ENCODE data around the gene CATSPERE.

The CATSPERE gene

DNA sequence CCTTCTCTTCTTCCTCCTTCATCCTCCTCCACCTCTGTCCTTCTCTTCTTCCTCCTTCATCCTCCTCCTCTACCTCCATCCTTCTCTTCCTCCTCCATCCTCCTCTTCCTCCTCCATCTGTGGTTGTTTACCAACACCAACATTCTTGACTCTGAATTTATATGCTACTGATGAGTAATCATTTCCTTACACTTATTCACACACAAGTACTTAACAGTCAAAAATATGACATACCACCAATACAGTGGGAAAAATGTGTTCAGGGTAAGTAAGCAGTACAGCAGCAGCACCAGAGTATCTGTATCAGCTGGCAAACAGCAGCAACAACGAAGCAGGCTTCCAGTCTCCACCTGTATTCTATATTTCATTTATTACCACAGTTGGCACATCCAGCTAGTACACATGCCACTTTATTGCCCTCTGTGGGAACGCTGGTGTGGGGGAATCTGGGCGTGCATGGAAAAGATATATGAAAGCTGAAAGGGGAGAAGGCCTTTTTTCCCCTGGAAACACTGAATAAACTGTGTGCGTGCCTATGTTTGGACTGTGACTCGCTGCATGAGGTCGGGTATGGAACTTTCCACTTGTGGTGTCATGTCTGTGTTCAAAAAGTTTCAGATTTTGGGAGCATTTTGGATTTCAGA lies 25.4 kb upstream of the CATSPERE start:
- TF ChIP-seq CEBPB (IDR thresholded peaks at IDR 0.05) (no peak), YY1 (IDR thresholded peaks at IDR 0.05; ENCODE audit: low read depth) (no peak), TCF12 (IDR thresholded peaks at IDR 0.05; ENCODE audit: low read depth) (no peak), CREB1 (IDR thresholded peaks at IDR 0.05; ENCODE audit: low read depth) (no peak), EP300 (IDR thresholded peaks at IDR 0.05; ENCODE audit: borderline replicate concordance) (no peak), EGR1 (IDR thresholded peaks at IDR 0.05) (no peak), FOXM1 (IDR thresholded peaks at IDR 0.05; ENCODE audit: borderline replicate concordance, low read depth) (no peak), NFIC (IDR thresholded peaks at IDR 0.05) (no peak), TEAD4 (IDR thresholded peaks at IDR 0.05) (no peak), TAF1 (IDR thresholded peaks at IDR 0.05; ENCODE audit: low read depth) (no peak), RAD21 (IDR thresholded peaks at IDR 0.05; ENCODE audit: low read depth) (no peak), ZBTB7A (IDR thresholded peaks at IDR 0.05; ENCODE audit: low read depth) (no peak)
- TF ChIP-seq, protein P1, sequence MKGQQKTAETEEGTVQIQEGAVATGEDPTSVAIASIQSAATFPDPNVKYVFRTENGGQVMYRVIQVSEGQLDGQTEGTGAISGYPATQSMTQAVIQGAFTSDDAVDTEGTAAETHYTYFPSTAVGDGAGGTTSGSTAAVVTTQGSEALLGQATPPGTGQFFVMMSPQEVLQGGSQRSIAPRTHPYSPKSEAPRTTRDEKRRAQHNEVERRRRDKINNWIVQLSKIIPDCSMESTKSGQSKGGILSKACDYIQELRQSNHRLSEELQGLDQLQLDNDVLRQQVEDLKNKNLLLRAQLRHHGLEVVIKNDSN (IDR thresholded peaks at IDR 0.05): no peak
- TF ChIP-seq, protein P2, sequence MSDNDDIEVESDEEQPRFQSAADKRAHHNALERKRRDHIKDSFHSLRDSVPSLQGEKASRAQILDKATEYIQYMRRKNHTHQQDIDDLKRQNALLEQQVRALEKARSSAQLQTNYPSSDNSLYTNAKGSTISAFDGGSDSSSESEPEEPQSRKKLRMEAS (IDR thresholded peaks at IDR 0.05): no peak
- TF ChIP-seq, protein P3, sequence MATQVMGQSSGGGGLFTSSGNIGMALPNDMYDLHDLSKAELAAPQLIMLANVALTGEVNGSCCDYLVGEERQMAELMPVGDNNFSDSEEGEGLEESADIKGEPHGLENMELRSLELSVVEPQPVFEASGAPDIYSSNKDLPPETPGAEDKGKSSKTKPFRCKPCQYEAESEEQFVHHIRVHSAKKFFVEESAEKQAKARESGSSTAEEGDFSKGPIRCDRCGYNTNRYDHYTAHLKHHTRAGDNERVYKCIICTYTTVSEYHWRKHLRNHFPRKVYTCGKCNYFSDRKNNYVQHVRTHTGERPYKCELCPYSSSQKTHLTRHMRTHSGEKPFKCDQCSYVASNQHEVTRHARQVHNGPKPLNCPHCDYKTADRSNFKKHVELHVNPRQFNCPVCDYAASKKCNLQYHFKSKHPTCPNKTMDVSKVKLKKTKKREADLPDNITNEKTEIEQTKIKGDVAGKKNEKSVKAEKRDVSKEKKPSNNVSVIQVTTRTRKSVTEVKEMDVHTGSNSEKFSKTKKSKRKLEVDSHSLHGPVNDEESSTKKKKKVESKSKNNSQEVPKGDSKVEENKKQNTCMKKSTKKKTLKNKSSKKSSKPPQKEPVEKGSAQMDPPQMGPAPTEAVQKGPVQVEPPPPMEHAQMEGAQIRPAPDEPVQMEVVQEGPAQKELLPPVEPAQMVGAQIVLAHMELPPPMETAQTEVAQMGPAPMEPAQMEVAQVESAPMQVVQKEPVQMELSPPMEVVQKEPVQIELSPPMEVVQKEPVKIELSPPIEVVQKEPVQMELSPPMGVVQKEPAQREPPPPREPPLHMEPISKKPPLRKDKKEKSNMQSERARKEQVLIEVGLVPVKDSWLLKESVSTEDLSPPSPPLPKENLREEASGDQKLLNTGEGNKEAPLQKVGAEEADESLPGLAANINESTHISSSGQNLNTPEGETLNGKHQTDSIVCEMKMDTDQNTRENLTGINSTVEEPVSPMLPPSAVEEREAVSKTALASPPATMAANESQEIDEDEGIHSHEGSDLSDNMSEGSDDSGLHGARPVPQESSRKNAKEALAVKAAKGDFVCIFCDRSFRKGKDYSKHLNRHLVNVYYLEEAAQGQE (IDR thresholded peaks at IDR 0.05; ENCODE audit: low read depth): no peak

DNA sequence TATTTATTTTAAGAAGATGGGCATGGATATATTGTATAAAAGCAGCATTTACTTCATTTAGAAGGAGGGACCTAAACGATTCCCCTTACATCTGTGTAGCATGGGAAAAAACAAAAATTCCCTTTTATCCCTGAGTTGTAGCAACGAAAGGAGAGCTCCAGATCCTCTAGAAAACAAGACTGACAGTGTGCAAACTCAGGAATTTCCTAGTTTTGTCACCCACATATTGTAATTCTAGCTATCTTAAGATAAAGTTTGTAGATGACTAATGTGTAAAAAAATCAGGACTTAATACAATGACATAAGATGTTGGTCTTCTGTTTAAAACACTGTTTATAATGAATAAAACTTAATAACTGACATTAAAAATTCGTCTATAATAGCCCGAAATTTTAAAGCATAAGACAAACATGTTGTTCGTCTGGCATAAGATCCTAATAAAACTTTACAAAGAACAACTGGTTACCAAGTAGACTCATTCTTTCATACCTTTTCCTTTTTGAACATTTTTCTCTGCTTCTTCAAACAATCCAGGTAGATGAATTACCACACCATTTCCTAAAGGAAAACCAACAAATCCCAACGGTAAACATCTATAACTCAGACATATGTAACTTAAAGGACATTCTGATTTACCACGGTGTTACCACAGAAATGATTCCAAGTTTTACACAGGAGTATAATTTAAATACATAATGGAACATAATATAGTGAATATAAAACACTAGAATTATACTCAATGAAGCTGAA lies 24.6 kb upstream of the CATSPERE start:
- TF ChIP-seq, protein P3 (IDR thresholded peaks at IDR 0.05; ENCODE audit: low read depth): no peak
- TF ChIP-seq NFIC (IDR thresholded peaks at IDR 0.05): no peak
- no peak for TF ChIP-seq CEBPB (IDR thresholded peaks at IDR 0.05)
- no peak for TF ChIP-seq CREB1 (IDR thresholded peaks at IDR 0.05; ENCODE audit: low read depth)
- TF ChIP-seq EP300 (IDR thresholded peaks at IDR 0.05; ENCODE audit: borderline replicate concordance): no peak
- no peak for TF ChIP-seq ZBTB7A (IDR thresholded peaks at IDR 0.05; ENCODE audit: low read depth)
- no peak for TF ChIP-seq TEAD4 (IDR thresholded peaks at IDR 0.05)
- TF ChIP-seq TCF12 (IDR thresholded peaks at IDR 0.05; ENCODE audit: low read depth): no peak

DNA sequence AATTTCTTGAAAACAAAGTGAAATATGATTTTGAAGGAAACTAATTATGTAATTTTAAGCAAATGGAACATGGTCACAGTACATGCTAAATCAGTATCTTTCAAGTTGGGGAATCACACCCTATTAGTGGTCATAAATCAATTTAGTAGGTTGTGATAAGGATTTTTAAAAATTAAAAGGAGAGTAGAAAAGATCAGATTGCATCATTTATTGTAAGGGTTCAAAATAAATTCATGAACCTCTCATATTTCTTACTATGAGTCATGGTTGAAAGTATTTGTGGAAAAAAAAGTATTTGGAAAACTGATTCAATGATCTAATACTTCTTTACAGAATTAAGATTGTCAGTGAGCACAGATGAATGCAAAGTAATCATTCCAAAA lies 24.0 kb upstream of the CATSPERE start:
- TF ChIP-seq EGR1 (IDR thresholded peaks at IDR 0.05) (no peak), ZBTB7A (IDR thresholded peaks at IDR 0.05; ENCODE audit: low read depth) (no peak), TCF12 (IDR thresholded peaks at IDR 0.05; ENCODE audit: low read depth) (no peak), YY1 (IDR thresholded peaks at IDR 0.05; ENCODE audit: low read depth) (no peak), CEBPB (IDR thresholded peaks at IDR 0.05) (no peak), NFIC (IDR thresholded peaks at IDR 0.05) (no peak), CREB1 (IDR thresholded peaks at IDR 0.05; ENCODE audit: low read depth) (no peak), FOXM1 (IDR thresholded peaks at IDR 0.05; ENCODE audit: borderline replicate concordance, low read depth) (no peak)
- TF ChIP-seq, protein P1 (IDR thresholded peaks at IDR 0.05): no peak

DNA sequence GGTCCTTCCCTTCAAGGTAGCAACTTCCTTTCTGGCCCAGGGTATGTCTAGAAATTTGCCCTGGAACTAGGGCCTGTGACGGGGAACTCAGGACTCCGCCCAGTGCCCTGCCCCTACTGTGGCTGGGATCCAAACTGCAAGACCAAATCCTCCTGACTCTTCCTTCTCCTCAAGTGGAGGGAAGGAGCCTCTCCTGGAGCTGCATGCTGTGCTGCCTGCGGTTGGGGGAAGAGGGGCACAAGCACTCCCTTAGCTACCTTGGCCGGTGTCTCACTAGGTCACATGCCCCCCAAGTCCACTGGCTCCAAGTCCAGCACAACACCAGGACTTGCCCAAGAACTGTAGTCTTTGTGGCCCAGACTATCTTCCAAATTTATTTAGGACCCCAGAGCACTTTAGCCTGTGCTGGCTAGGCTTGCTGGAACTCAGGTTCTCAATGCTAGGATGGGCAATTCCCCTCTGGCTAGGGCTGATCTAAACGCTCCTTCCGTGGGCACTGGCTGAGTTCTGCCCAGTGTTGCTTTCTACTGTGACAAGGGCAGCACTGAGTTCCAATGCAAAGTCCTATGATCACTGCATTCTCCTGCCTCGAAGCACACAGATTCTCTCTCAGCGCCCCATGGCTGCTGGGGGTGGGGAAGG lies 21.6 kb upstream of the CATSPERE start:
- TF ChIP-seq FOXM1 (IDR thresholded peaks at IDR 0.05; ENCODE audit: borderline replicate concordance, low read depth): no peak
- no peak for TF ChIP-seq TAF1 (IDR thresholded peaks at IDR 0.05; ENCODE audit: low read depth)
- no peak for TF ChIP-seq ZBTB7A (IDR thresholded peaks at IDR 0.05; ENCODE audit: low read depth)
- TF ChIP-seq TCF12 (IDR thresholded peaks at IDR 0.05; ENCODE audit: low read depth): no peak
- TF ChIP-seq, protein P1 (IDR thresholded peaks at IDR 0.05): no peak
- TF ChIP-seq CREB1 (IDR thresholded peaks at IDR 0.05; ENCODE audit: low read depth): no peak
- no peak for TF ChIP-seq YY1 (IDR thresholded peaks at IDR 0.05; ENCODE audit: low read depth)
- no peak for TF ChIP-seq EGR1 (IDR thresholded peaks at IDR 0.05)
- no peak for TF ChIP-seq TEAD4 (IDR thresholded peaks at IDR 0.05)
- no peak for TF ChIP-seq CEBPB (IDR thresholded peaks at IDR 0.05)
- no peak for TF ChIP-seq EP300 (IDR thresholded peaks at IDR 0.05; ENCODE audit: borderline replicate concordance)
- TF ChIP-seq, protein P3 (IDR thresholded peaks at IDR 0.05; ENCODE audit: low read depth): no peak
- no peak for TF ChIP-seq NFIC (IDR thresholded peaks at IDR 0.05)
- TF ChIP-seq RAD21 (IDR thresholded peaks at IDR 0.05; ENCODE audit: low read depth): no peak
- TF ChIP-seq, protein P2 (IDR thresholded peaks at IDR 0.05): no peak

Data from Ishikawa (cell line).